ENCODE results near the gene DNAJC16. TPM values are rescaled to one million over a fixed set of nuclear protein-coding genes. Genes with fewer than 3 reads are reported as not detected.

DNAJC16 gene
- total RNA-seq, 1 donor from 2014 or later, result 23.9 TPM

GRCh38 chr1:15550573-15550972, 23.9 kb downstream of the DNAJC16 start:
- intact Hi-C loops (cut with DNase I), result no loop called here
- peaks cover 56% of the 10 kb centered on the region for H3K36me3 ChIP-seq
- no peak for TF ChIP-seq CTCF (IDR thresholded peaks at IDR 0.05)

DNA sequence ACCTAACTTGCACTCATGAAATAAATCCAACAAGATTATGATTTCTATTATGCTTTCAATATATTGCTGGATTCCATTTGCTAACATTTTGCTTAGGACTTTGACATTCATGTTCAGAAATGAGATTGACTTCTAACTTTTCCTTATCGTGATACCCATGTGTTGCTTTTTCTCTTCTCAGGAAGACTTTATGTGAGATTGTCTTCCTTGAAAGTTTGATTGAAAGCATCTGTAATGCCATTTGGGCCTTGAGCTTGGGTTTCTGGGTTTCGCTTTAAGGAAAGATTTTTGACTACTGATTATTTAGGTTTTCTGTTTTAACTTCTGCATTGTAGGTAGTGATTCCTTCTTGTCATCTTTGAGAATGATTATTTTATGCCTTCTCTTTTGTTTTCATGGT, 30.4 kb downstream of the DNAJC16 start:
- Histone ChIP-seq H3K4me3 (no peak overlapping the region), H3K27ac (no peak overlapping the region), H3K36me3 (peaks cover 44% of the 10 kb centered on the region), H3K9me3 (no peaks in the 10 kb centered on the region), H3K27me3 (ENCODE audit: low read depth) (no peaks in the 10 kb centered on the region), H3K4me1 (no peaks in the 10 kb centered on the region)
- no peak for DNase-seq
- no peak for TF ChIP-seq CTCF (IDR thresholded peaks at IDR 0.05)
- intact Hi-C loops (cut with DNase I), result no loop called here
- ATAC-seq, result no peak

More at GRCh38 chr1:15550573-15550972, 23.9 kb downstream of the DNAJC16 start:
- Histone ChIP-seq H3K27me3 (ENCODE audit: low read depth) (no peaks in the 10 kb centered on the region), H3K9me3 (no peaks in the 10 kb centered on the region), H3K4me3 (no peak overlapping the region), H3K27ac (no peak overlapping the region), H3K4me1 (no peaks in the 10 kb centered on the region)
- ATAC-seq (no peak), DNase-seq (no peak)

DNA sequence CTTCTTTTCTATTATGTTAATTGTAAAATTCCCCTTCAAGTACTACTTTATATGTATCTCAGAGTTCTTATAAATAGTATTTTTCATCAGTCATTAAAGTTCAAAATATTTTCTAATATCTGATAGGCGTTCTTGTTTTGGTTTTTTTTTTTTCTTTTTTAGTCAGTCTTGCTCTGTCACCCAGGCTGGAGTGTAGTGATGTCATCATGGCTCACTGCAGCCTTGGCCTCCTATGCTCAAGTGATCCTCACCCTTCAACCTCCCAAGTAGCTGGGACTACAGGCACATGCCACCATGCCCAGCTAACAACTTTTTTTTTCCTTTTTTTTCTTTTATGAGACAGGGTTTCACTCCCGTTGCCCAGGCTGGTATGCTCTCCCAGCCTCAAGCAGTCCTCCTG, 30.9 kb downstream of the DNAJC16 start:
- no peaks in the 10 kb centered on the region for H3K9me3 ChIP-seq
- H3K4me3 ChIP-seq, result no peak overlapping the region
- intact Hi-C loops (cut with DNase I), result no loop called here
- H3K27ac ChIP-seq, result no peak overlapping the region
- peaks cover 50% of the 10 kb centered on the region for H3K36me3 ChIP-seq
- no peak for TF ChIP-seq CTCF (IDR thresholded peaks at IDR 0.05)
- no peak for ATAC-seq
- H3K27me3 ChIP-seq (ENCODE audit: low read depth), result no peaks in the 10 kb centered on the region
- DNase-seq, result no peak
- no peaks in the 10 kb centered on the region for H3K4me1 ChIP-seq

GRCh38 chr1:15558516-15558915, 31.9 kb downstream of the DNAJC16 start:
- Histone ChIP-seq H3K27ac (no peak overlapping the region), H3K9me3 (no peaks in the 10 kb centered on the region), H3K27me3 (ENCODE audit: low read depth) (no peaks in the 10 kb centered on the region), H3K4me3 (no peak overlapping the region), H3K4me1 (no peaks in the 10 kb centered on the region), H3K36me3 (peaks cover 58% of the 10 kb centered on the region)
- ATAC-seq (no peak), DNase-seq (no peak)
- intact Hi-C loops (cut with DNase I), result no loop called here
- TF ChIP-seq CTCF (IDR thresholded peaks at IDR 0.05), result no peak

DNA sequence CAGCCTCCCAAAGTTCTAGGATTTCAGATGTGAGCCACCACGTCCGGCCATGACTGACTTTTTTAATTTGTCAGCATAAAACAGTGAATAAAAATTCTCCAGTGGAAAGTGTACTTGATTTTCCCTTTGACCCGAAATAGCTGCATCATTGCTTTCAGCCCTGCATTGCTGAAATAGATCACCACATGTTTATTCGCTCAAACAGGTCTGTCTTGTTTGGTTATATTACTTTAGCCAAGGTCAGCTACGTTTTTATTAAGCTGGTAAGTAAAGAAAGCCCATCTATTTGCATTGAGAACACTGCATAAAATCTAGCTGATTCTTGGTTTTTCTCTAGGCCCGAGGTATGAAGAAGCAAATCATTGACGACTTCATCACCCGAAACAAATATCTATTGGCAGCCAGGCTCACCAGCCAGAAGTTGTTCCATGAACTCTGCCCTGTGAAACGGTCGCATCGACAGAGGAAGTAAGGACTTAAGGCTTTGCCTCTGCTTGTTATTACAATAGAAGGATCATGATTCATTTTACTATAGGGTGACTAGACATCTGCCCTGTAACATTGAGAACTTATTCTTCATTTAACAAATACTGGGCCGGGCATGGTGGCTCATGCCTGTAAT, 32.7 kb downstream of the DNAJC16 start:
- Histone ChIP-seq H3K9me3 (no peaks in the 10 kb centered on the region), H3K4me3 (no peak overlapping the region), H3K27me3 (ENCODE audit: low read depth) (no peaks in the 10 kb centered on the region), H3K4me1 (no peaks in the 10 kb centered on the region), H3K27ac (no peak overlapping the region), H3K36me3 (peaks cover 61% of the 10 kb centered on the region)
- DNase-seq (no peak), ATAC-seq (no peak)
- intact Hi-C loops (cut with DNase I), result no loop called here
- no peak for TF ChIP-seq CTCF (IDR thresholded peaks at IDR 0.05)
